Psoas muscle (tissue), 8 donors: ENCODE measurements around the gene LAMC1. TPM values are rescaled to one million over a fixed set of nuclear protein-coding genes. Genes with fewer than 3 reads are reported as not detected.

Source experiments
- ATAC-seq, 4 donors: fragments of 200-7000 bp; cut with Tn5 transposase; one replicate each; pipeline ENCODE4 v1.9.1; 2020; ENCODE audit warnings: moderate library complexity in 3 of 4, mild to moderate bottlenecking in 2 of 4
- DNase-seq, 2 donors: peaks; one replicate each; pipeline ENCODE4 v3.0.0-alpha.2; 2020
- H3K27ac ChIP-seq: fragments of 200-600 bp; one replicate; pipeline ENCODE4 v1.8.0; 2022
- H3K27me3 ChIP-seq, 3 donors: fragments of 200-600 bp in 1 of 3; one replicate each; pipeline versions ENCODE4 v1.6.1 to v1.8.0; 2013 to 2022; ENCODE audit warnings: low read length in 2 of 3, mild to moderate bottlenecking in 2 of 3, moderate library complexity in 1 of 3; ENCODE audit not compliant: insufficient read depth in 3 of 3
- H3K36me3 ChIP-seq, 2 donors: fragments of 200-600 bp in 1 of 2; one replicate each; pipeline versions ENCODE4 v1.6.1 to v1.8.0; 2013 to 2022; ENCODE audit warnings: low read depth in 1 of 2, mild to moderate bottlenecking in 1 of 2, moderate library complexity in 1 of 2; ENCODE audit not compliant: insufficient read depth in 1 of 2
- H3K4me1 ChIP-seq: fragments of 200-600 bp; one replicate; pipeline ENCODE4 v1.8.0; 2022
- H3K4me3 ChIP-seq: fragments of 200-600 bp; one replicate; pipeline ENCODE4 v1.8.0; 2022; ENCODE audit warnings: mild to moderate bottlenecking
- H3K9me3 ChIP-seq: fragments of 200-600 bp; one replicate; pipeline ENCODE4 v1.8.0; 2022
- CTCF ChIP-seq: fragments of 200-600 bp; IDR thresholded peaks from one replicate; pipeline ENCODE4 v1.8.0; 2022; ENCODE audit warnings: antibody characterized with exemption
- WGBS, 3 donors: extraction: QIAGEN DNeasy Blood & Tissue Kit; methylation state at CpG; one replicate each; pipeline versions ENCODE4 v1.1.6 to v1.1.7; 2013; 5-methylcytosine and 5-hydroxymethylcytosine counted together
- intact Hi-C, 2 donors: fragments of 100-400 bp; cut with DNase I; formaldehyde crosslinking; loops; one replicate each; pipeline versions ENCODE4 v1.11.0 to v1.14.2; 2022
- polyA plus RNA-seq, 3 donors: library from polyadenylated mRNA; stranded (reverse); fragments of 200-250 nt; gene quantifications; one replicate each; pipeline ENCODE4 v1.2.3, GENCODE V29; 2013
- total RNA-seq, 4 donors: library from RNA; stranded (reverse); fragmentation: NEBNext Ultra II Directional in 2 of 4; extraction: Animal tissue kit (Norgen Biotek cat#: 25700) in 2 of 4; gene quantifications; one replicate each; pipeline versions ENCODE4 v1.2.1 to v1.2.4, GENCODE V29; 2021 to 2023
- donor health status: healthy with polysubstance abuse.
- donor health status: DM: no; HTN: no; CAD: no; lungs with moderate emphysema.
- donor health status: Bipolar disorder and iron deficiency.
- donor health status: healthy.
- donor health status: DM: yes; HTN: yes; CAD: no.
- donor health status: DM: no; HTN: no; CAD: no.
- donor health status: DM: no; HTN: no; CAD: no.
- donor health status: DM: yes; HTN: yes; CAD: no.

LAMC1 gene
- total and polyA plus RNA-seq, 7 donors = 28.0 to 94.4 (median 71.4) TPM

- Histone ChIP-seq H3K4me3 (no peak overlapping the region), H3K4me1 (peaks cover 85% of the 10 kb centered on the region), H3K36me3 (no peaks in the 10 kb centered on the region), H3K9me3 (no peaks in the 10 kb centered on the region), H3K27ac (peak overlapping the region; percentile 48), H3K27me3 (no peaks in the 10 kb centered on the region)
- no peak for TF ChIP-seq CTCF
- no peak for DNase-seq
- 25 to 56% (median 37%) methylated on average over 7 of the region's 7 CpGs for WGBS, 3 donors
- intact Hi-C loops = no loop called here
- no peak for ATAC-seq
These were observed 20.9 kb downstream of the LAMC1 start for GRCh38 chr1:183043872-183044854.

GRCh38 chr1:183044893-183045649 lies 21.9 kb downstream of the LAMC1 start:
- Histone ChIP-seq H3K36me3 (no peaks in the 10 kb centered on the region), H3K4me3 (no peak overlapping the region), H3K27me3 (no peaks in the 10 kb centered on the region), H3K27ac (peak overlapping the region; percentile 48), H3K9me3 (no peaks in the 10 kb centered on the region), H3K4me1 (peaks cover 83% of the 10 kb centered on the region)
- no peak for DNase-seq
- intact Hi-C loops = no loop called here
- no peak for TF ChIP-seq CTCF
- WGBS, 3 donors = 92 to 99% (median 93%) methylated on average over 2 of the region's 2 CpGs
- ATAC-seq = no peak

GRCh38 chr1:183048087-183049085 lies 25.2 kb downstream of the LAMC1 start:
- 68 to 75% (median 74%) methylated on average over 7 of the region's 7 CpGs for WGBS, 3 donors
- DNase-seq = no peak
- H3K27me3 ChIP-seq = no peaks in the 10 kb centered on the region
- no peak for ATAC-seq
- no peaks in the 10 kb centered on the region for H3K36me3 ChIP-seq
- intact Hi-C loops = no loop called here
- no peak for TF ChIP-seq CTCF
- H3K4me3 ChIP-seq = no peak overlapping the region
- no peaks in the 10 kb centered on the region for H3K9me3 ChIP-seq
- peaks cover 82% of the 10 kb centered on the region for H3K4me1 ChIP-seq
- no peak overlapping the region for H3K27ac ChIP-seq

GRCh38 chr1:183051546-183051945 lies 28.3 kb downstream of the LAMC1 start:
- ATAC-seq (peak; percentile 22 to 55 (median 34)), DNase-seq (no peak)
- H3K9me3 ChIP-seq = no peaks in the 10 kb centered on the region
- 6 to 9% (median 9%) methylated on average over 1 of the region's 1 CpG for WGBS, 3 donors
- H3K4me3 ChIP-seq = no peak overlapping the region
- peak overlapping the region; percentile 46 for H3K27ac ChIP-seq
- TF ChIP-seq CTCF = no peak
- peaks cover 85% of the 10 kb centered on the region for H3K4me1 ChIP-seq
- no peaks in the 10 kb centered on the region for H3K36me3 ChIP-seq
- H3K27me3 ChIP-seq = no peaks in the 10 kb centered on the region
- intact Hi-C loops = no loop called here
